ENCODE measurements around the gene MMRN2.
"Not testable (repeated sequence)": the region's sequence is repeated elsewhere in the genome, so short reads cannot be mapped to it uniquely, and the experiment has no call there.

MMRN2 gene, protein sequence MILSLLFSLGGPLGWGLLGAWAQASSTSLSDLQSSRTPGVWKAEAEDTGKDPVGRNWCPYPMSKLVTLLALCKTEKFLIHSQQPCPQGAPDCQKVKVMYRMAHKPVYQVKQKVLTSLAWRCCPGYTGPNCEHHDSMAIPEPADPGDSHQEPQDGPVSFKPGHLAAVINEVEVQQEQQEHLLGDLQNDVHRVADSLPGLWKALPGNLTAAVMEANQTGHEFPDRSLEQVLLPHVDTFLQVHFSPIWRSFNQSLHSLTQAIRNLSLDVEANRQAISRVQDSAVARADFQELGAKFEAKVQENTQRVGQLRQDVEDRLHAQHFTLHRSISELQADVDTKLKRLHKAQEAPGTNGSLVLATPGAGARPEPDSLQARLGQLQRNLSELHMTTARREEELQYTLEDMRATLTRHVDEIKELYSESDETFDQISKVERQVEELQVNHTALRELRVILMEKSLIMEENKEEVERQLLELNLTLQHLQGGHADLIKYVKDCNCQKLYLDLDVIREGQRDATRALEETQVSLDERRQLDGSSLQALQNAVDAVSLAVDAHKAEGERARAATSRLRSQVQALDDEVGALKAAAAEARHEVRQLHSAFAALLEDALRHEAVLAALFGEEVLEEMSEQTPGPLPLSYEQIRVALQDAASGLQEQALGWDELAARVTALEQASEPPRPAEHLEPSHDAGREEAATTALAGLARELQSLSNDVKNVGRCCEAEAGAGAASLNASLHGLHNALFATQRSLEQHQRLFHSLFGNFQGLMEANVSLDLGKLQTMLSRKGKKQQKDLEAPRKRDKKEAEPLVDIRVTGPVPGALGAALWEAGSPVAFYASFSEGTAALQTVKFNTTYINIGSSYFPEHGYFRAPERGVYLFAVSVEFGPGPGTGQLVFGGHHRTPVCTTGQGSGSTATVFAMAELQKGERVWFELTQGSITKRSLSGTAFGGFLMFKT

DNA sequence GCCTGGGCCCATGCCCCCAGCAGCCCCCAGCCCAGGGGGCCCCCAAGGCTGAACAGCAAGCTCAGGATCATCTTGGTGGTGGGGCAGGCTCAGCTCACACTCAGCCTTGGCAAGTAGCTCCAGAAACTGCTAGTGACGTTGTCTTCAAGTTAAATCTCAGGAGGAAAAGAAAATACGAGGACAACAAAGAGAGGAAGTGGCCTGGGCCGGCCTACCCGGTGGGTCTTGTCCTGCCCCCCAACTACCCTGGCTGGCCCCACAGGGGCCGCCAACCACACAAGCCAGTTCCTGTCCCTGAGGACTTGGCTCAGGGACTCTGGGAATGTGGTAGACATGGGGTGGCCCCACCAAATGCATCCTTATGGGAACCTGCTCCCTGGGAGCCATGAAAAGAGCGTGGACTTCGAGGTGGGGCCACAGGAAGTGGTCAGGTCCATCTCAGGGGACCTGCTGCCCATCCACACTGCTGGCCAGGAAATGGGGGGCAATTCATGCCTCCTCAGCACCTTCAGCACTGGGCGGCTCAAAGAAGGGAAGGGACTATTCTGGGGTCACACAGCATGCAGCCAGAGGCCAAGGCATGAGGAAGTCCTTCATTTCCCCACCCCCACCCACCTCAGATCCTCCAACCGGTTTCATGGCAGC is at the start of gene MMRN2:
Gene MMRN2, minus strand, starts transcription at position 145 of the 645 bp plus-strand sequence. Its CDS starts 74 bp downstream, at position 71.
- no peak for DNase-seq (ENCODE audit: low read depth in 2 of 2)

DNA sequence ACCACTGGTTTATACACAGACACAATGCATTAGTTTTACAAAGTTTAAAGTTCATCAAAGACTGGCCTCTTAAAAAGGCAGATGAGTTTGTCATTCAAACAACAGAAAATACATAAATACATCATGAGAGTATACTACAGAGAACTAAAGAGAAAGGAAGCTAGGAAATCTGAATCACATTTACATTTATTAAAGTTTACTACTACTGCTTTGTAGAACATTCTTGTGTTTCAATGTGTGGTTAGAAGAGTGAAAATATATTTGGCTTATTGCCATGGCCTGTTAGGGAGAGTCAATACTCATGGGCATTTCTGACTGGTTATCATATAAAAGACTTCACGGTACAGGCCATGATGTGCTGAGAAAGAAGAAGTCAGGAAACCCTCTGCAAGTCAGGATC is 49.7 kb upstream of the MMRN2 start:
- DNase-seq (ENCODE audit: low read depth in 2 of 2) = not testable (repeated sequence)

DNA sequence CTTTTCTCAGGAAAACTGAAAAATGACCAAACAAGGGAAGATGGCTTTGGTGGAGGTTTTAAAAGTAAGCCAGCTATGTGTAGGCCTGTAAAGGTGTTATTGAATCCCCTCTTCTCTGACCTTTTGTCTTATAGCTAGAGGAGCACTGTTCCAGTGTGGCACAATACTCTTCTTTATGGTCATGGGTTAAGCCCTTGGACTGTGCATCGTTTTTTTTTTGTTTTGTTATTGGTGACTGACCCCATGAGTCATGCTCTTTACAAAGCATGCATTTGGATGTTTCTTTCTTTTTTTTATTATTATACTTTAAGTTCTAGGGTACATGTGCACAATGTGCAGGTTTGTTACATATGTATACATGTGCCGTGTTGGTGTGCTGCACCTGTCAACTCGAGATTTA is 43.1 kb upstream of the MMRN2 start:
- DNase-seq (ENCODE audit: low read depth in 2 of 2) = no peak

DNA sequence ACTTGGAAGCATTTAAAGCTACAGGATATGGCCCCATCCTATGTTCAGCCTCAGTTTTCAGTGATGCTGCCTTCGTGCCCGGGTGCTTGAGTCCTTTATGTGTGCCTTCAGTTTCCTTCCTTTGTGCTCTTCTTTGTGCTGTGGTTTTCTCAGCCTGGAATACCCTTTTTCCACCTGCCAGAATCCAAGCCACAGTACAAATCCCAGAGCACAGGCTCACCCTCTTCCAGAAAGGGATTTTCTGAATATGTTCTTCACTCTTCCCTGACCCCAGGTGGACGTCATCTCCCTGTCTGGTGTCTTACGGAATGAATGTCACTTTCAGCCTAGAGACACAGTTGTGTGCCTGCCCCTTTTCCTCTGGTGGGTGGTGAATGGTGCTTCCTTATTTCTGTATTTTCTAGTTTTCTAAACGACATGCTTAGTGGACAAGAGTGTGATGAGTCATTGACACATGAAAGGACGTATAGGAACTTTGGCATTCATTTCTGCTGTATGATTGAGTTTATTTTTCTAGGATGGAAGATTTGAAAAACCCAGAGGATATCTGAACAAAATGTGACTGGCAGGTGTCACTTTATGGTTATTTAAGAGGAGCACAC is 42.5 kb upstream of the MMRN2 start:
- not testable (repeated sequence) for DNase-seq (ENCODE audit: low read depth in 2 of 2)

DNA sequence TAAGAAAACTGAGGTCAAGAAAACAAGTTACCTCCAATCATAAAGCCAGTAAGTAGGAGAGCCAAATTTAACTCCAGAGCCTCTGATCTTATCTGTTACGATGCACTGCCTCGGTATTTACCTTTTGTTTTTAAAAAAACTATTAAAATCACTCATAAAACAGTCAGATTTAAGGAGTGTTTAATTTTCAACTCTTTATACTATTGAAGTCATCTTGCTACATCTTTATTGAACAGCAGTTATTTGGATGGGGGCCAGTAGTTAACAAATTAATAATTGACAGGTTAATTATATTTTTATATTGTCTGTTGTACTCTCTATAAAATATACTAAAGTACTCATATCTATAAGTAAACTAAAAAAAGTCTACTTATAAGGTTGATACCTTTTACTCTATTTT is 35.5 kb upstream of the MMRN2 start:
- DNase-seq (ENCODE audit: low read depth in 2 of 2) = no peak

DNA sequence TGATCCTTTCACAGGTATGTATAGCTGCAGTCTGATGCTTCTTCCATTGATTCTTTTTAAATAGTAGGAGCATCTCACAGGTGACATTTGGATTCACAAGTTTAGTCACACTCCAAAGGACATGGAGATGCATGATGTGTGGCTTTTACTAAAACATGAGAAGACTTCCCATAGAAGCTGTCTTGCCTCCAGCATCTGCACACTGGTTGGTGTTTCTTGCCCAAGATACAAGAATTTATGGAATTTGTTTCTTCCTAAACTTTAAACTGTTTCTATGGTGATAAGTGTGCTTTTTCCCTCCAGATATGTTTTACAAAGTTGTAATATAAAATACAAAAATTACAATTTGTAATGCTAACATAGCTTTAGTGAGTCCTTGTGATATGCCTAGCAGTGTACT is 35.0 kb upstream of the MMRN2 start:
- no peak for DNase-seq (ENCODE audit: low read depth in 2 of 2)

DNA sequence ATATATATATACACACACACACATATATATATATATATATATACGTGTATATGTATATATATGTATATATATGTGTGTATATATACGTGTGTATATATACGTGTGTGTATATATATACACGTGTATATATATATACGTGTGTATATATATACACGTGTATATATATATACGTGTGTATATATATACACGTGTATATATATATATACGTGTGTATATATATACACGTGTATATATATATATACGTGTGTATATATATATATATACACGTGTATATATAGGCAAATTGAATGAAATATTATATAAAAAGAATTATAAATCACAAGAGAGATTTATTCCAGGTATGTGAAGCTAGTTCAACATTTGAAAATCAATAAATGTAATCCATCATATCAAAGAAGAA is 33.9 kb upstream of the MMRN2 start:
- DNase-seq (ENCODE audit: low read depth in 2 of 2) = not testable (repeated sequence)

DNA sequence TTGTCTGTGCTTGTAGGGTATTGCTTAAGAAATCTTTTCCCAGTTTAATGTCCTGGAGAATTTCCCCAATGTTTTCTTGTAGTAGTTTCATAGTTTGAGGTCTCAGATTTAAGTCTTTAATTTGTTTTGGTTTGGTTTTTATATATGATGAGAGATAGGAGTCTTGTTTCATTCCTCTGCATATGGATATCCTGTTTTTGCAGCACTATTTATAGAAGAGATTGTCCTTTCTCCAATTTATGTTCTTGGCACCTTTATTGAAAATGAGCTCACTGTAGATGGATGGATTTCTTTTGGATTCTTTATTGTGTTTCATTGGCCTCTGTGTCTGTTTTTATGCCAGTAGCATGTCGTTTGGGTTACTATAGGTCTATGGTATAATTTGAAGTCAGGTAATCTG is 31.1 kb upstream of the MMRN2 start:
- no peak for DNase-seq (ENCODE audit: low read depth in 2 of 2)

DNA sequence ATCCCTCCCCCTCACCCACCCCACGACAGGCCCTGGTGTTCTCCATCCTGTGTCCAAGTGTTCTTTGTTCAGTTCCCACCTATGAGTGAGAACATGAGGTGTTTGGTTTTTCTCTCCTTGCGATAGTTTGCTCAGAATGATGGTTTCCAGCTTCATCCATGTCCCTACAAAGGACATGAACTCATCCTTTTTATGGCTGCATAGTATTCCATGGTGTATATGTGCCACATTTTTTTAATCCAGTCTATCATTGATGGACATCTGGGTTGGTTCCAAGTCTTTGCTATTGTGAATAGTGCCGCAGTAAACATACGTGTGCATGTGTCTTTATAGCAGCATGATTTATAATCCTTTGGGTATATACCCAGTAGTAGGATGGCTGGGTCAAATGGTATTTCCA is 27.1 kb upstream of the MMRN2 start:
- DNase-seq (ENCODE audit: low read depth in 2 of 2) = not testable (repeated sequence)

DNA sequence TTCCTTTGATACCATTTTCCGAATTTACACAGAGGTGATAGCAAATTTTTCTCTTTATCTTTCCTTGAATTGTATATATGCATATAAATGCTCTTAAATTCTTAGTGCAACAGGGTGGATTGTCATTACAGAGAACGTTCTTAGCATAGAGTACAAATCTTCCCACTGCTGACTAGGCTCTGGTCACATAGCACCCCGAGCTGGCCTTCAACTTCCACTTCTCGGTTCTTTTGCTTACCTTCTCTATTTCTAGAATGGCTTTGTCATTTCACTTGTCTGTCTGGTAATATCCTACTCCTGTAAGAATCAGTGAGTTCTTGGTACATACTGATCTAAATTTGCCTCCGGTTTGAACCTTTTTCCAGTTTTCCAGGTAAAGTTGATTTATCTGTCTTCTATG is 24.3 kb upstream of the MMRN2 start:
- no peak for DNase-seq (ENCODE audit: low read depth in 2 of 2)

DNA sequence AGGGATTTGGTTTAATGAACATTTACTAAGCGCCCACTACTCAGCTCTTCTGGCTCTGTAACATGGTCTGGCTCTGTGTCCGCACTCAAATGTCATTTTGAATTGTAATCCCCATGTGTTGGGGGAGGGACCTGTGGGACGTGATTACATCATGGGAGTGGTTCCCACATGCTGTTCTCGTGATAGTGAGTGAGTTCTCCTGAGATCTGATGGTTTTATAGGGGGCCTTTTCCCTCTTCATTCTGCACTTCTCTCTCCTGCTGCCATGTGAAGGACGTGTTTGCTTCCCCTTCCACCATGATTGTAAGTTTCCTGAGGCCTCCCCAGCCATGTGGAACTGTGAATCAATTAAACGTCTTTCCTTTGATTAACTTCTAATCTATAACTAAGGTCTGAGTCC is 23.6 kb upstream of the MMRN2 start:
- DNase-seq (ENCODE audit: low read depth in 2 of 2) = not testable (repeated sequence)

DNA sequence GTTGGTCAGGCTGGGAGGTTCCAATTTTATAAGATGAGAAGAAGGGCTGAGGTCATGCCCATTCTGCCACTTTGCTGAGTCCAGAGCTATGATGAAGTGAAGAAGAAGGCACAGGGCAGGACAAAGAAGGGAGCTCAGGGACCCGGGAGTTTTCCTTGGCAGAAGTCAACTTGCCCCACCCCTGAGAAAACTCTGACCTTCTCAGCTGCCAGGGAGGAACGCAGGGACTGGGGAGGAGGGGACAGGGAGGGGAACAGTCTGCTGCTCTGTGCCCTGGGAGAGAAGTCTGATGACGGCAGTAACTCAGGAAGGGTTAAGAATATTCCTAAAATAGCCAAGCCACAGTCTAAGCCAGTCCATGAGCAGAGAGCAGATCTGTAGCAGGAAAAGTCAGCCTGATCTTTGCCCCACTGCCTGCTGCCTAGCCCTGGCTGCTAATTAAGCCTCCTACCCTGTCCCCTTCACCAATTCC is 22.6 kb upstream of the MMRN2 start:
- no peak for DNase-seq (ENCODE audit: low read depth in 2 of 2)

DNA sequence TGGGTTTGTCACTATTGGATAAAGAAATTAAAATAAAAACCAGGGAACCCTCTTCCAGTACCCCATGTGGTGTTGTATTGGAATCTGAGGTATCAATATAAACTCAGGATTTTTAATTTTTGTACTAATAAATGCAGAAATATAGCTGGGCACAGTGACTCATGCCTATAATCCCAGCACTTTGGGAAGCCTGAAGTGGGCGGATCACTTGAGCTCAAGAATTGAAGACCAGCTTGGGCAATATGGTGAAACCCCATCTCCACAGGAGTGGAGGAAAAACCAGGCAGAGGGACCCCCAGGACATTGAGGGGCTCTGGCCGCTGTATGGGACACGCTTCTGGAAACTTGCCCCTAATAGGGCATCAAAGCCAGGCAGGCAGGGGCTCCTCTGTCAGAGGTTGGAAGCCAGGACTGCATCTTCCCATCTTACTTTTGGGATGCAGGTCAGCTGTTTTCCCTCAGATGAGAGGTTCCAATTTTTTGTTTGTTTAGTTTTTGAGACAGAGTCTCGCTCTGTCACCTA is 21.9 kb upstream of the MMRN2 start:
- DNase-seq (ENCODE audit: low read depth in 2 of 2) = no peak

DNA sequence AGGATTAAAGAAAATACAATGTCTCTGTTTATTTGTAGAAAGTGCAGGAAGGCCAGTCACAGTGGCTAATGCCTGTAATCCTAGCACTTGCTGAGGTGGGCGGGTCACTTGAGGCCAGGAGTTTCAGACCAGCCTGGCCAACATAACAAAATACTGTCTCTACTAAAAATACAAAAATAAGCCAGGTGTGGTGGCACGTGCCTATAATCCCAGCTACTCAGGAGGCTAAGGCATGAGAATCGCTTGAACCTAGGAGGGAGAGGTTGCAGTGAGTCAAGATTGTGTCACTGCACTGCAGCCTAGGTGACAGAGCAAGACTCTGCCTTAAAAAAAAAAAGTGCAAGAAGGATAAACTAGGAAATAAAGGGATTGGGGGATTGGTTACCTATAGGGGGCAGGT is 21.0 kb upstream of the MMRN2 start:
- DNase-seq (ENCODE audit: low read depth in 2 of 2) = not testable (repeated sequence)

DNA sequence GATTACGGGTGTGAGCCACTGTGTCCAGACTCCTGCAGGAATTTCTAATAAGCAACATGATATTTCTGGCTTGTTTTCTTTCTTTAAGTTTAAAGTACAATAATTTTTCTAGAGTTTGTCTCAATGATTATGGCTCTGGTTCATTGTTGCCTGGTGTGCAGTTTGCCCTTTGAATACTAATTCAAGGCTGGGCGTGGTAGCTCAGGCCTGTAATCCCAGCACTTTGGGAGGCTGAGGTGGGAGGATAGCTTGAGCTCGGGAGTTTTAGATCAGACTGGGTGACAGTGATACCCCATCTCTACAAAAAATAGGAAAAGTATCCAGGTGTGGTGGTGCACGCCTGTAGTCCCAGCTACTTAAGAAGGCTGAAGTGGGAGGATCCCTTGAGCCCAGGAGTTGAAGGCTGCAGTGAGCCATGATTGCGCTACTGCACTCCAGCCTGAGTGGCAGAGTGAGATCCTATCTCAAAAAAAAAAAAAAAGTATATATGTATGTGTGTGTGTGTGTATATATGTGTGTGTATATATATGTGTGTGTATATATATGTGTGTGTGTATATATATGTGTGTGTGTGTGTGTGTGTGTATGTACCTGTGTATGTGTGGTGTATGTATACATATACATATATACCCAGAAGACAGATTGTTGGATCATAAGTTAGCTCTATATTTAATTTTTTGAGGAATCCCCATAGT is 19.1 kb upstream of the MMRN2 start:
- no peak for DNase-seq (ENCODE audit: low read depth in 2 of 2)

DNA sequence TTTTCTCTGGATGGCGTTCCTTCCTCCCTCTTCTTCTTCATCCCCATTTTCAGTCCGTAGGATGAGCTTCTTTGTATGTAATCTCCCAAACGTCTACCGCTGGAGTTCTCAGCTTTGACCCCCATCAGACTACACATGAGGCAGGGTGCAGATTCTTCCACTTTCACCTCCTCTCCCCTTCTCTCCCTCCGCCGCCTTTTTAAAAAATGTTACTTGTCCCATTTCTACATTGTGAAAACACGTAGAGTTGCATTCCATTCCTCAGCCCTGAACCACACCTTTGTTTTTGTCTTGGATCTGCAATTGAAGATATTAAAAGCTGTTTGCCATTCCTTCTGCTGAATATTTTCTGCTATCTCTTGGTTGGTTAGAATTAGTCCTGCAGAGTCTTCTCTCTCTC is 17.1 kb upstream of the MMRN2 start:
- no peak for DNase-seq (ENCODE audit: low read depth in 2 of 2)

DNA sequence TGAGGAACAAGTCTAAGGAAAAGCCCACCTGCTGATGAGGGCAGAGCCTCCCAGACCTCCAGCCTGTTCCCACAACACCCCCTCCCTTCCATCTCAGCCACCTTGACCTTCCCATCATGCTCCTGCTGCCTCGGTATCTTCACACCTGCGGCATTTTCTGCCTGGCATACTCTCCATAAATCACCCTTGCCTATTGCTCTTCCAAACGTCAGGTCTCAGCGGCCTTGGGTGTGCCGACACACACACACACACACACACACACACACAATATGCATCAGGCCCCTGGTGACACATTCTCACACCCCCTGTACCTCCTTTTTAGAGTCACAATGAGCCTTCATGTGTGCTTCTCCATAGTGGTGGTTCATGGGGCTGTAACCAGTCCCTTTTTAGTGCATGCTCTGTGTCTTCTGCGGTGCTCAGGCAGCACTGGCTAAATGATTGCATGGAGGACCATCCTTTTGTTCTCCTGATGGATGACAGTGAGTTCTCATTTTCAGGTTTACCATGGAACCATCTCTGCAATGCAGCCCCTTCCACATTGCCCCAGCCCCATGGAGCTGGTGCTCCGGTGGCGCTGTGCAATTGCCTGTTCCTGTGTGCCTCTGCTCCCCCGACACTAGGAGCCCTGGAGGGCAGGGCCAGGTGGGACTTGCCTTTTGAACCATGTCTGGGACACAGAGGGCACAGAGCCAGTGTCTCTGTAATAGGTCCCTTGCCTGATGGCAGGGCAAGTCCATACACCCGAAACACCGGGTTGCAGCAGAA is 15.4 kb upstream of the MMRN2 start:
- DNase-seq (ENCODE audit: low read depth in 2 of 2) = no peak

DNA sequence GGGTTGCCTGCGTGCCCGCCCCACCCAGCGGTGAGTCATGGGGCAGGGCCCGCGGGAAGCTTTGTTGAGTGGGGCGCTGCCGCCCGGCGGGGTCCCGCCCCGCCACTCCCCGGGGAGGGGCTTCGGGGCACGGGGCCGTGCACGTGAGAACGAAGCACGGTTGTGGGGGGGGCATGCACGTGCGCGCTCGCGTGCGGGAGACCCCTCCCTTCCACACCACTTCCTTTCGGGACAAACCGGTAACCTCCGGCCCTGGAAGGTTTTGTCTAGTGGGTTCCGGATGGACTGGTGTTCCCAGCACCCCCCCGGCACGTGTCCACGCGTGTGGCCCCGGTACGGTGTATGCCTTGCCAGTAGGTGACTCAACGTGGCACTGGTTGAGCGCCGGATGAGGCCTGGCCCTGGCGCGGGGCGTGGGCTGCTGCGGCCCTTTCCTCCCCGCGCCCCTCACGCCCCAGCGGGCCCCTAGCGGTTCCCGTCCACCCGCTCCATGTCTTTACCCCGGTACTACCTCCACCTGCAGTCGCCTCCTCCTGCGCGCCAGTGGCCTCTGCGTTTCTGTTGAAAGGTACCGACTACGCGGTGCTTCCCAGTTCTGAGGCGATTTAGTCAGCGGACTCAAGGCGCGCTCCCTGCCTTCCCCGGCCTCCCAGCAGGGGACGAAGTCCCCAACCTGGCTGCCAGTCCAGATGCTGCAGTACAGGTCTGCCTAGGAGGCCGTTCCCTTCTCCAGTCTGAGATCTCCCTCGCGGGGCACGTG is 14.0 kb upstream of the MMRN2 start:
- peak; percentile 71 to 78 for DNase-seq (ENCODE audit: low read depth in 2 of 2)

DNA sequence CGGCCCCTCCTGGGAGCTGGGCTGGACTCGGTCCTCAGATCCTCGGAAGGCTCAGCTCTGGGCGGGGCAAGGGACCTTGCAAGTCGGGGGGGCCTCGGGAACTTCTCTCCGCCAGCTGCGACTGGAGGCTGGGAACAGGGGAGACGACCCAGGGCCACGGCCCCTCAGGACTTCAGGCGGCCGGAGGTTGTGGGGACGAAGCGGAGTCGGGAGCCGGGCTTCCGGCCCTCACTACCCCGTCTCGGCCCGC is 13.5 kb upstream of the MMRN2 start:
- no peak for DNase-seq (ENCODE audit: low read depth in 2 of 2)

Data from stimulated activated CD4-positive, alpha-beta T cell treated with anti-CD3 and anti-CD28 coated beads, Interleukin-4, amount 100 ng/mL, for 48 hours (primary cell).